GM21825 (cell line): Measurements from ENCODE around the gene GREB1L.
"Not testable (repeated sequence)": the region's sequence is repeated elsewhere in the genome, so short reads cannot be mapped to it uniquely, and the experiment has no call there.

Source experiments
- ATAC-seq: cut with Tn5 transposase; IDR thresholded peaks from one replicate; pipeline ENCODE4 v1.9.1; 2021; ENCODE audit warnings: mild to moderate bottlenecking, moderate library complexity; ENCODE audit not compliant: unreplicated experiment

The GREB1L gene

GRCh38 chr18:21242141-21242779 lies at the start of gene GREB1L:
Gene GREB1L (plus strand): TSS chr18:21242232. CDS start chr18:21383519, 141,287 bp downstream.
- ATAC-seq = no peak

GRCh38 chr18:21192308-21192624 lies 49.8 kb upstream of the GREB1L start:
- ATAC-seq = no peak

- ATAC-seq = no peak
These were observed 46.9 kb upstream of the GREB1L start for GRCh38 chr18:21194871-21195771.

- no peak for ATAC-seq
These were observed 45.6 kb upstream of the GREB1L start for GRCh38 chr18:21196426-21196825.

- ATAC-seq = no peak
These were observed 38.9 kb upstream of the GREB1L start for GRCh38 chr18:21203126-21203525.

GRCh38 chr18:21203542-21204241 lies 38.3 kb upstream of the GREB1L start:
- no peak for ATAC-seq

- ATAC-seq = no peak
These were observed 36.3 kb upstream of the GREB1L start for GRCh38 chr18:21205695-21206094.

- no peak for ATAC-seq
These were observed 31.8 kb upstream of the GREB1L start for GRCh38 chr18:21210278-21210677.

GRCh38 chr18:21210784-21211183 lies 31.2 kb upstream of the GREB1L start:
- ATAC-seq = no peak

GRCh38 chr18:21214409-21214808 lies 27.6 kb upstream of the GREB1L start:
- not testable (repeated sequence) for ATAC-seq

- ATAC-seq = no peak
These were observed 26.5 kb upstream of the GREB1L start for GRCh38 chr18:21215490-21215889.

GRCh38 chr18:21218862-21219261 lies 23.2 kb upstream of the GREB1L start:
- no peak for ATAC-seq

GRCh38 chr18:21230436-21230835 lies 11.6 kb upstream of the GREB1L start:
- ATAC-seq = no peak

GRCh38 chr18:21241301-21242048 lies 557 bp upstream of the GREB1L start:
- ATAC-seq = no peak

GRCh38 chr18:21242780-21243401 lies 859 bp downstream of the GREB1L start:
- ATAC-seq = no peak

GRCh38 chr18:21254576-21254975 lies 12.5 kb downstream of the GREB1L start:
- no peak for ATAC-seq

- ATAC-seq = no peak
These were observed 13.2 kb downstream of the GREB1L start for GRCh38 chr18:21255211-21255610.

- ATAC-seq = no peak
These were observed 15.4 kb downstream of the GREB1L start for GRCh38 chr18:21257386-21257785.

GRCh38 chr18:21260621-21261020 lies 18.6 kb downstream of the GREB1L start:
- no peak for ATAC-seq

- no peak for ATAC-seq
These were observed 19.3 kb downstream of the GREB1L start for GRCh38 chr18:21261352-21261751.

- no peak for ATAC-seq
These were observed 20.2 kb downstream of the GREB1L start for GRCh38 chr18:21262244-21262643.
